GM23248 (cell line): ENCODE measurements around the gene STIP1. TPM values are rescaled to one million over a fixed set of nuclear protein-coding genes. Genes with fewer than 3 reads are reported as not detected.

Experiments
- DNase-seq: peaks from one replicate; pipeline ENCODE4 v3.0.0-alpha.2; 2015
- H2AFZ ChIP-seq: fragments of 200-600 bp; sonication (generic); 2 replicates; pipeline ENCODE4 v1.6.1; 2016; ENCODE audit warnings: antibody characterized with exemption
- H3F3A ChIP-seq: fragments of 200-600 bp; sonication (generic); 2 replicates; pipeline ENCODE4 v1.6.1; 2016; ENCODE audit warnings: mild to moderate bottlenecking, antibody characterized with exemption, mixed run types; ENCODE audit not compliant: insufficient read depth
- H3K27ac ChIP-seq: fragments of 200-600 bp; sonication (generic); 2 replicates; pipeline ENCODE4 v1.5.1; 2016; ENCODE audit warnings: mild to moderate bottlenecking
- H3K27me3 ChIP-seq: fragments of 200-600 bp; sonication (generic); replicated peaks from 2 replicates; pipeline ENCODE4 v1.6.1; 2016; ENCODE audit warnings: mild to moderate bottlenecking; ENCODE audit not compliant: insufficient read depth
- H3K36me3 ChIP-seq: fragments of 200-600 bp; sonication (generic); 2 replicates; pipeline ENCODE4 v1.6.1; 2016; ENCODE audit warnings: low read depth, mild to moderate bottlenecking
- H3K4me1 ChIP-seq: fragments of 200-600 bp; sonication (generic); 2 replicates; pipeline ENCODE4 v1.6.1; 2016; ENCODE audit warnings: mild to moderate bottlenecking; ENCODE audit not compliant: insufficient read depth
- H3K4me2 ChIP-seq: fragments of 200-600 bp; sonication (generic); one replicate; pipeline ENCODE4 v1.6.1; 2016; ENCODE audit warnings: mild to moderate bottlenecking; ENCODE audit not compliant: unreplicated experiment
- H3K4me3 ChIP-seq: fragments of 200-600 bp; sonication (generic); 2 replicates; pipeline ENCODE4 v1.5.1; 2016; ENCODE audit warnings: mild to moderate bottlenecking
- H3K79me2 ChIP-seq: fragments of 200-600 bp; sonication (generic); 2 replicates; pipeline ENCODE4 v1.6.1; 2016; ENCODE audit warnings: mild to moderate bottlenecking; ENCODE audit not compliant: insufficient read depth
- H3K9ac ChIP-seq: fragments of 200-600 bp; sonication (generic); 2 replicates; pipeline ENCODE4 v1.6.1; 2016; ENCODE audit warnings: mild to moderate bottlenecking
- H3K9me2 ChIP-seq: fragments of 200-600 bp; sonication (generic); 2 replicates; pipeline ENCODE4 v1.6.1; 2016; ENCODE audit warnings: mixed run types, mild to moderate bottlenecking, moderate library complexity; ENCODE audit not compliant: insufficient read depth
- H3K9me3 ChIP-seq: fragments of 200-600 bp; sonication (generic); one replicate; pipeline ENCODE4 v1.6.1; 2017; ENCODE audit warnings: low read depth
- H4K20me1 ChIP-seq: fragments of 200-600 bp; sonication (generic); 2 replicates; pipeline ENCODE4 v1.6.0; 2016; ENCODE audit not compliant: insufficient read depth
- EZH2 ChIP-seq: fragments of 200-600 bp; sonication (generic); IDR thresholded peaks from 2 replicates; pipeline ENCODE4 v1.6.1; 2018; ENCODE audit warnings: antibody characterized with exemption, mild to moderate bottlenecking; ENCODE audit not compliant: insufficient read depth, poor library complexity, severe bottlenecking
- EZH2phosphoT487 ChIP-seq: fragments of 200-600 bp; sonication (generic); IDR thresholded peaks from 2 replicates; pipeline ENCODE4 v1.6.1; 2018; ENCODE audit warnings: antibody characterized with exemption, moderate library complexity, mild to moderate bottlenecking, low read depth; ENCODE audit not compliant: insufficient read depth
- WGBS, 2 experiments: methylation state at CpG; one replicate each; pipeline ENCODE4 v1.1.6; 2015 to 2017; ENCODE audit warnings: low lambda C conversion rate in 2 of 2, low coverage in 1 of 2; ENCODE audit errors: missing lambda C conversion rate in 2 of 2; 5-methylcytosine and 5-hydroxymethylcytosine counted together
- in situ Hi-C: fragments of 300-500 bp; cut with MboI; formaldehyde crosslinking; loops from 2 replicates; pipeline ENCODE4 v1.15.0; 2020
- polyA plus RNA-seq: library from polyadenylated mRNA; unstranded; fragments of >200 nt; fragmentation: Nextera tagmentation; extraction: Ambion mirVana; gene quantifications from 2 replicates; pipeline ENCODE4 v1.2.1, GENCODE V29; 2016
- total RNA-seq: library from RNA; depleted of rRNA; stranded (reverse); fragments of >200 nt; shearing (Covaris generic); gene quantifications from 2 replicates; pipeline ENCODE4 v1.2.3, GENCODE V29; 2014

STIP1 gene
- total and polyA plus RNA-seq, 2 experiments from 2014 or later, result 115 to 128 TPM

- 81 to 88% methylated on average over 10 to 12 of the region's 12 CpGs for WGBS, 2 experiments
- no peak for DNase-seq
Measured at GRCh38 chr11:64237484-64237951, 51.5 kb downstream of the STIP1 start.

GRCh38 chr11:64238076-64238475, 52.1 kb downstream of the STIP1 start:
- in situ Hi-C loops, result no loop called here
- no peak overlapping the region for H3K9ac ChIP-seq
- H3F3A ChIP-seq, result peaks cover 10% of the 10 kb centered on the region; the same call in 1 of the 2 replicates
- no peaks in the 10 kb centered on the region for H3K9me2 ChIP-seq
- WGBS, 2 experiments, result 88 to 91% methylated on average over 9 of the region's 9 CpGs
- DNase-seq, result no peak
- H2AFZ ChIP-seq, result no peak overlapping the region
- no peak overlapping the region for H3K4me2 ChIP-seq
- H3K27me3 ChIP-seq, result no peaks in the 10 kb centered on the region
- TF ChIP-seq EZH2 (no peak), EZH2phosphoT487 (no peak)
- H3K4me3 ChIP-seq, result no peak overlapping the region
- peaks cover 25% of the 10 kb centered on the region for H3K79me2 ChIP-seq
- H3K27ac ChIP-seq, result no peak overlapping the region
- H3K36me3 ChIP-seq, result no peaks in the 10 kb centered on the region
- peaks cover 12% of the 10 kb centered on the region for H3K4me1 ChIP-seq
- H3K9me3 ChIP-seq, result no peaks in the 10 kb centered on the region
- no peaks in the 10 kb centered on the region for H4K20me1 ChIP-seq

More at GRCh38 chr11:64237484-64237951, 51.5 kb downstream of the STIP1 start:
- Histone ChIP-seq H2AFZ (no peak overlapping the region), H3K27ac (no peak overlapping the region), H3K4me2 (no peak overlapping the region), H3K27me3 (no peaks in the 10 kb centered on the region), H3K79me2 (peaks cover 19% of the 10 kb centered on the region), H3K4me1 (peaks cover 6% of the 10 kb centered on the region), H4K20me1 (no peaks in the 10 kb centered on the region), H3K9me2 (no peaks in the 10 kb centered on the region), H3F3A (peaks cover 10% of the 10 kb centered on the region; the same call in 1 of the 2 replicates), H3K36me3 (no peaks in the 10 kb centered on the region), H3K9ac (no peak overlapping the region), H3K9me3 (no peaks in the 10 kb centered on the region), H3K4me3 (no peak overlapping the region)
- in situ Hi-C loops, result no loop called here
- TF ChIP-seq EZH2, result no peak
- no peak for TF ChIP-seq EZH2phosphoT487

- 70 to 73% methylated on average over 5 of the region's 5 CpGs for WGBS, 2 experiments
- no peaks in the 10 kb centered on the region for H4K20me1 ChIP-seq
- no peak overlapping the region for H3K4me3 ChIP-seq
- in situ Hi-C loops, result no loop called here
- DNase-seq, result no peak
- H3K27ac ChIP-seq, result no peak overlapping the region
- no peak overlapping the region for H3K4me2 ChIP-seq
- H3K4me1 ChIP-seq, result peaks cover 15% of the 10 kb centered on the region
- H3K79me2 ChIP-seq, result peaks cover 33% of the 10 kb centered on the region
- no peaks in the 10 kb centered on the region for H3K27me3 ChIP-seq
- TF ChIP-seq EZH2 (no peak), EZH2phosphoT487 (no peak)
- no peak overlapping the region for H3K9ac ChIP-seq
- H3K9me3 ChIP-seq, result no peaks in the 10 kb centered on the region
- H3F3A ChIP-seq, result peaks cover 10% of the 10 kb centered on the region; the same call in 1 of the 2 replicates
- H2AFZ ChIP-seq, result no peak overlapping the region
- no peaks in the 10 kb centered on the region; the same call in 1 of the 2 replicates for H3K36me3 ChIP-seq
- no peaks in the 10 kb centered on the region for H3K9me2 ChIP-seq
Measured at GRCh38 chr11:64238999-64239398, 53.0 kb downstream of the STIP1 start.

GRCh38 chr11:64239662-64240434, 53.9 kb downstream of the STIP1 start:
- Histone ChIP-seq H3K27ac (peak overlapping the region; percentile 85), H3K9me3 (no peaks in the 10 kb centered on the region), H3K27me3 (no peaks in the 10 kb centered on the region), H3K9ac (peak overlapping the region; percentile 85), H3K4me1 (peaks cover 15% of the 10 kb centered on the region), H3K4me2 (peak overlapping the region; percentile 91), H3K4me3 (peak overlapping the region; percentile 75), H3K36me3 (no peaks in the 10 kb centered on the region; the same call in 1 of the 2 replicates), H4K20me1 (no peaks in the 10 kb centered on the region), H3K9me2 (no peaks in the 10 kb centered on the region), H3K79me2 (peaks cover 41% of the 10 kb centered on the region), H3F3A (peaks cover 11% of the 10 kb centered on the region; the same call in 1 of the 2 replicates), H2AFZ (peak overlapping the region; percentile 85)
- TF ChIP-seq EZH2phosphoT487, result no peak
- TF ChIP-seq EZH2, result no peak
- in situ Hi-C loops, result no loop called here
- 86 to 89% methylated on average over 10 to 11 of the region's 11 CpGs for WGBS, 2 experiments
- DNase-seq, result no peak
